ENCODE data around the gene SYMPK.

Gene SYMPK

DNA sequence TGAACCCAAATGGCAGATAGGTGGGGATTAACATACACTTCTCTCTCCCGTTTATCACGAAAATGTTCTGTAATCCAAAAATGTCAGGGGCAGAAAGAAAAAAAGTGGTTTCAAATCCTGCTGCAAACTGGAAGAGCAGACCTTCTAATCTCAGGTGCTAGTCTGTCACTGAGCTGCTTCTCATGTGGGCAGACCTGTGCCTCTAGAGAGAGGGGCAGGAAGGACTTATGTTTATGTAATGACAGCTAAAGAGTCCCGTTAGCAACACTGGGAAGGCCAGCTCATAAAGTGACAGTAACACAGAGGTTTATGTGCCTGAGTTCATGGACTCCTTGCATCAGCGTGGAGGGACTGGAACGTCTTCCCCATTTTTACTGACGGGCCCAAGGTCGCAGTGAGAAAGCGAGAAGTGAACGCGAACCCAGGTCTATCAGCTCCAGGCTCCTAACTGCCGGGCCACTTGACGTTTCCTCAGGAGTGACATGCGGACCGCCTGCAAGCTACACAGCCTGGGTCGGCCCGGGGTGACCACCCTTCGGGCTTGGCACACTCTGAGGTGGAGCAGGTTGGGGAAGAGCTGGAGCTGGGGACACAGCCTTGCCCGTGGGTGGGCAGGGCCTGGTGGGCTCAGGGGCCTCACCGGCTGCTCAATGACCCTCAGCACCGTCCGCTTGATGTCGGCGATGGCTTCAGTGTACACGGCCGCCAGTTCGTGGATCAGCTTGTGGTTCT is 38.2 kb downstream of the SYMPK start:
- DNase-seq: no peak

DNA sequence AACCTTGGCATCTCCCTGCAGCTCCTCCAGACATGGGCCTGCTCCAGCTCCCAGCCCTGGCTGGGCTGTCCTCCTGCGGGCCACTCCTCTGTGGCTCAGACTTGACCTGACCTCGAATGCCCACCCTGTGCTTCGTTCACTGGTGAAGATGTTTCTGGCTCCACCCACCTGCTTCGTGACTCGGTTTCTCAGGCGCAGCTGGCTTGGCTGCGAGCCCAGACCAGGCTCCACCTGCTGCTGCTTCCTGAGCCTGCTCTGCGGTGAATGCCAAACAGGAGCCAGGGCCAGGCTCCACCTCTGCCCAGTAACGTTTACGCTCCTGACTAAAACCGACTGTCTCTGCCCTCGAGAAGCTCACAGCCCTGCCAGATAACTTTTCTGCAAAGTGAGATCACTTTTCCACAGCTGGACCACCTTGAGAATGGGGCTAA is 38.9 kb downstream of the SYMPK start:
- DNase-seq: no peak

- no peak for DNase-seq
These were observed 39.8 kb downstream of the SYMPK start for GRCh38 chr19:45823182-45823581.

DNA sequence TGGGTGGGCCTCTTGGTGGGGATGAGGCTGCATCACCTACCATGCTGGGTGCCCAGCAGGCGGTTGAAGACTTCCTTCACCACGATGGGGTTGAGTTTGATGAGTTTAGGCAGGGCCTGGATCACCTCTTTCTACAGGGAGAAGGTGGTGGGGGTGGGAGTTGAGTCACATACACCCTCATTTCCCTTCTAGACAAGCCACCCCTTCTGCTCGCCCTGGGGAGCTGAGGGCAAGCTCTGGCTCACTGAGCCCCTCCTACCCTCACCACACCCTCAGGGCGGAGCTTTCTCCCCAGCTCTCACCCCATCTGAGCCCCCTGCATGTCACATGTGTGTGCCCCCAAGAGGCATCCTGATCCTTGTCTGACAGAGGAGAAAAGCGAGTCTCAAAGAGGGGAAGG is 40.2 kb downstream of the SYMPK start:
- no peak for DNase-seq

DNA sequence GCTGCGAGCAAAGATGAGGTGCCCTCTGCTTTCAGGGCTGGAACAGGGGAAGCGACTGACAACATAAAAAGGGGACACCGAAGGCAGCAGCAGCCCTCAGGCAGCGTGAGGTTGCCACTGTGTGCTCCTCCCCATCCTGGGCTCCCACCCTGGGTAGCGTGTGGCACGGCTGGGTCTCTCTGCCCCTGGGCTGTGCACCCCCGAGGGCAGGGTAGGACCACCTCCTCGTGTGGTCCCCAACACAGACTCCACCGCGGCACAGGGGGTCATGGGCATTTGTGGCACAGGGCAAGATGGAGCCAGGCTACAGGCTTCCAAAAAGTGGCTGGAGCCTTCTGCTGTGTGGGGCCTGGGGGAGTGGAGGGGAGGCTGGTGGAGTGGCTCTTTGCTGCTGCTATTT is 41.4 kb downstream of the SYMPK start:
- no peak for DNase-seq

DNA sequence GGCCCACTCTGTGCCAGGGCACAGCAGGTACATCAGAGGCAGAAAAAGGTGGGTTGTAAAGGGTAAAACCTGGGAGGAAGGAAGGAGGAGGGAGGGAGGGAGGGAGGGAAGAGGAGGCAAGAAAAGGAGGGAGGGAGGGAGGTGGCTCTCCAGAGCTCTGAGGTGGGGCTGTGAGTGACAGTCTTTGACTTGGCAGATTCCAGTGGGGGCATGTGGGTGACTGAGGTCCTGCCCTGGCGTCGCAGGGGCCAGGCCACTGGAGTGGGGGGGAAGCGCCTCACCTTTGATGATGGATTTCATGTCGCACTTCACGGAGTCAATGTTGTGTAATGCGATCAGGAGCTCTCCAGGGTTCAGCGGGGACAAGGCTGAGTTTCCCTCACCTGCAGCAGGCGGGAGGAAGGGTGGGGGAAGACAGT is 41.8 kb downstream of the SYMPK start:
- DNase-seq: no peak

- no peak for DNase-seq
These were observed 42.4 kb downstream of the SYMPK start for GRCh38 chr19:45820413-45821102.

DNA sequence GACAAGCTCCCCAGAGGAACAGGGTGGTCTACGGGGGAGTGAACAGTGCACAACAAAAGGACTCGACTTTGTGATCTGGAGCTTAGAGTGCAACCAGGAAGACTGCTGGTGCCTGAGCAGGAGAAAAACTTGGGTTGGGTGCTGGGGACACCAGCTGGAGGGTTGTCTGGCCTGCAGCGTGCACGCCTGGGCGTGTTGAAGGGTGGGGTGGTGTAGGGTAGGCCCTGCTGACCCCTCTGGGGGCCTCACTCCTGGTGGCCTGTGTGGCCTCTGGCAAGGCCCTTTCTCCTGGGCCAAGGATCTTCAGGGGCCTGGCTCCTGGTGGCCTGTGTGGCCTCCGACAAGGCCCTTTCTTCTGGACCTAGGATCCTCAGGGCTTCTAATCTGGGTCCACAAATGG is 43.2 kb downstream of the SYMPK start:
- DNase-seq: no peak

- DNase-seq: no peak
These were observed 45.1 kb downstream of the SYMPK start for GRCh38 chr19:45817725-45818301.

DNA sequence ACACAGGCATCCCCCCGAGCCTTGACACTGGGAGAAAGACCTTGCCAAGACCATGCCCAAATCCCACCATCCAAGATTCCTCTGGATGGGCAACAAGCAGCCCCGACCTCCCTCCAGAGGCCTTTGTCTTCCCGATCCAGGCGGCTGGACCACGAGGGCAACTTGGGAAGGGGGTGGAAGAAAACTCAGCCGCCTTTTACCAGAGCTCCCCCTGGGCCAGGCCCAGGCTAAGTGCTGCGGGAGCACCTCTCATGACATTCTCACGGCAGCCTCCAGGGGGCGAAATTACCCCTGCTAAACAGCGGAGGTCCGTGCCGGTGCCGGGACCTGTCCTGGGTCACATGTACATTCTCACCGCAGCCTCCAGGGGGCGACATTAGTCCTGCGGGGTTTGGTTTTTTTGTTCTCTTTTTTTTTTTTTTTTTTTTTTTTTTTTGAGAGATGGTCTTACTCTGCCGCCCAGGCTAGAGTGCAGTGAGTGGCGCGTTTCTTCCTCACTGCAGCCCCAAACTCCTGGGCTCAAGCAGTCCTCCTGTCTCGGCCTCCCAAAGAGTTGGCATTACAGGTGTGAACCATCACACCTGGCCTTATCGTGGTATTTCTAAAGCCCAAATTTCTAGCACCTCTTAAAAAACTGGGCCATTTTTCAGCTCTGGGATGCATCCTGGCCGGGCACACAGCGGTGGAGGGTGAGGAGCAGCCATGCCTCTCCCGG is 45.8 kb downstream of the SYMPK start:
- DNase-seq: peak; percentile 97

- no peak for DNase-seq
These were observed 46.5 kb downstream of the SYMPK start for GRCh38 chr19:45816236-45817009.

- no peak for DNase-seq
These were observed 47.3 kb downstream of the SYMPK start for GRCh38 chr19:45815481-45816216.

- no peak for DNase-seq
These were observed 48.0 kb downstream of the SYMPK start, which contains the start of gene RSPH6A for GRCh38 chr19:45814851-45815480. Gene RSPH6A, minus strand, starts transcription at chr19:45815308. Its CDS starts 132 bp downstream, at chr19:45815176.

DNA sequence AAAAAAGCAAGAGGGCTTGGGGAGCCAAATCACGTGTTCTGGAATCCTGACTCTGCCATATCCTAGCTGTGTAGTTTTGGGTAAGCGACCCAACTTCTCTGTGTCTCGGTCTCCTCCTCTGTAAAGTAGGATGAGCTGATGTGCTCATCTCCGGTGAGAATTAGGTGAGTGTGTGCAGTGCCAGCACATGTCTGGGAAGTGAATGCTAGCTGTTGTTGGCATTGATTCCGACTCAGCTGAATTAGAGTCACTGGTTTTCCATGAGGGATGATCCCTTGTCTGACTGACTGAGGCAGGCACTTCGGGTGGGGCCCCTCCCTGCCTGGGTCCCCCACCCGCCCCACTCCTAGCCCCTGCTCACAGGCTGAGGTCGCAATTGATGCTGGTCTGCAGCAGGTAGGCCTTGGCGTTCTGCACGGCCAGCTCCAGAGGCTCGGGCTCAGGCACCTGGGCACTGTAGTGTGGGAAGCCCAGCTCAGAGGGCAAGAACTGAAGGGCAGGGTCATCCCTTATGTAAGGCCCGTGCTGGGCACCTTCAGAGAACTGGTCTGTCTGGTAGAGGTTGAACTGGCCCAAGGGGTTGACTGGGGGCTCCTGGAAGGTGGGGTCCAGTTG is 48.7 kb downstream of the SYMPK start:
- no peak for DNase-seq

GRCh38 chr19:45812297-45812696 is 50.6 kb downstream of the SYMPK start:
- DNase-seq: no peak

DNA sequence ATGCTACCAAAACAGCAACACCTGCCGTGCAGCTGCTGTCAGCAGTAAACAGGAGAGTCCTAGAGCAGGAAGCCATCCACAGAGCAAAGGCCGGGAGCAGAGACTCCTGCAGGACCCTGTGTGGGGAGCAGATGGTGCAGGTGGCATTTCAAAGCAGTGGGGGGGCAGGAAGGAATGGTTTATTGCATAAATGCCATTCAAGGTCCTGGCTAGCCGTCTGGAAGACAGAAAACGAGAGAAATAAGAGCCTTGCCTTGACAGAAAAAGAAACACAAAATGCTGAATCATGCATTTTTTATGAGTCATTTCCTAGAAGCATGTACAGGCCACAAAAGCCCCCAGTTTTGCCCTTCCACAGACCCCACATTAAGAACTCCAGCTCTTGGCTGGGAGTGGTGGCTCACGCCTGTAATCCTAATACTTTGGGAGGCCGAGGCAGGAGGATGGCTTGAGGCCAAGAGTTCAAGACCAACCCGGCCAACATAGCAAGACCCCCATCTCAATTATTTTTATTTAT is 53.2 kb downstream of the SYMPK start:
- DNase-seq: peak; percentile 39

DNA sequence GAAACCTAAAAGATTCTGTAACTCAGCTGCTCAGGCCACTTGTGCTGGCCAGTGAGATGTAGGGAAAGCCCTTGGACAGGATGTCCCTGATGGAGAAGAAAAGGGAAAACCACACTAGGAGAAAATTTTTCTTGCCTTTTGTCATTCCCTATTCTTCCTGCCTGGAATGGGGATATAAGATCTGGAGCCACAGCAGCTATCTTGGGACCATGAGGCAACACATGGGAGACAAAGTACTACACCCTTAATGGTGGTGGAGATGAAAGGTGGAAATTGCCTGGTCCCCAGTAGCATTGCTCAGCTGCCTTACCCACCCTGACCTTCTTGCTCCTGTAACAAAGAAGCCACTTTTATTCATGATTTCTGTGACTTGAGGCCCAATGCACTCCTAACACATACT is 57.2 kb downstream of the SYMPK start:
- no peak for DNase-seq

GRCh38 chr19:45804959-45805230 is 58.1 kb downstream of the SYMPK start:
- DNase-seq: no peak

GRCh38 chr19:45804140-45804958 is 58.6 kb downstream of the SYMPK start:
- DNase-seq: no peak

DNA sequence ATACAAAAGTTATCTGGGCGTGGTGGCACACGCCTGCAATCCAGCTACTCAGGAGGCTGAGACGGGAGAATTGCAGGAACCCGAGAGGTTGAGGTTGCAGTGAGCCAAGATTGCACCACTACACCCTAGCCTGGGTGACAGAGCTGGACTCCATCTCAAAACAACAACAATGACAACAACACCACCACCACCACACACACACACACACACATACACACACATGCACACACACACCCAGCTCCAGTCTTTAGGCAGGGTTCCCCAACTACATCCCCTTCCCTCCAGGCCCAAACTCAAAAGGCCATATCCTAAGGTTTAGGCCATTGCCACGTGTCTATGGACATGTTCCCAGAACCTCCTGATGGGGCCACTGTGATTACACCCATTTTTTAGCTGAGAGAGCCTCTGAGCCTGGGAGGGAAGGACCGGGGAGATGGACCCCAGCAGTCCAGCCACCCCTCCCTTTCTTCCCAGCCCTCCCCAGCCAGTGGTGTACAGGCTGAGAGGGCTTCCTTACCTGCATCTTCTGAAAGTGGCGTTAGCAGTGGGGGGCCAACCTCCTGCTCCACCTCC is 61.3 kb downstream of the SYMPK start:
- no peak for DNase-seq

Measured in suppressor macrophage treated with lipopolysaccharide for 4 hours (primary cell).